Smooth muscle cell (in vitro differentiated cells): ENCODE results near the gene MAFF. TPM values are rescaled to one million over a fixed set of nuclear protein-coding genes. Genes with fewer than 3 reads are reported as not detected.

ENCODE experiments used
- DNase-seq: peaks from one replicate; lab custom pipeline; 2025; ENCODE audit not compliant: unreplicated experiment; lab: John Stamatoyannopoulos, UW
- H2AFZ ChIP-seq: fragments of 200-600 bp; sonication (generic); 2 replicates; pipeline ENCODE4 v1.6.0; 2016; ENCODE audit warnings: antibody characterized with exemption, low read depth, mild to moderate bottlenecking
- H3F3A ChIP-seq: fragments of 200-600 bp; sonication (generic); 2 replicates; pipeline ENCODE4 v1.6.0; 2017; ENCODE audit warnings: antibody characterized with exemption, low read depth
- H3K27ac ChIP-seq: fragments of 200-600 bp; sonication (generic); 2 replicates; pipeline ENCODE4 v1.5.1; 2016; ENCODE audit warnings: low read depth, mild to moderate bottlenecking
- H3K27me3 ChIP-seq: fragments of 200-600 bp; sonication (generic); 2 replicates; pipeline ENCODE4 v1.6.1; 2016; ENCODE audit warnings: low read depth, mild to moderate bottlenecking
- H3K36me3 ChIP-seq: fragments of 200-600 bp; sonication (generic); 2 replicates; pipeline ENCODE4 v1.5.1; 2016; ENCODE audit warnings: low read depth
- H3K4me1 ChIP-seq: fragments of 200-600 bp; sonication (generic); 2 replicates; pipeline ENCODE4 v1.5.1; 2016; ENCODE audit warnings: low read depth
- H3K4me2 ChIP-seq: fragments of 200-600 bp; sonication (generic); 2 replicates; pipeline ENCODE4 v1.6.0; 2016; ENCODE audit warnings: mild to moderate bottlenecking
- H3K4me3 ChIP-seq: fragments of 200-600 bp; sonication (generic); 2 replicates; pipeline ENCODE4 v1.5.1; 2016; ENCODE audit warnings: mild to moderate bottlenecking
- H3K79me2 ChIP-seq: fragments of 200-600 bp; sonication (generic); 2 replicates; pipeline ENCODE4 v1.6.0; 2016; ENCODE audit warnings: low read depth, mild to moderate bottlenecking
- H3K9ac ChIP-seq: fragments of 200-600 bp; sonication (generic); 2 replicates; pipeline ENCODE4 v1.6.0; 2016; ENCODE audit warnings: low read depth
- H3K9me3 ChIP-seq: fragments of 200-600 bp; sonication (generic); replicated peaks from 2 replicates; pipeline ENCODE4 v1.5.1; 2016; ENCODE audit warnings: low read depth
- H4K20me1 ChIP-seq: fragments of 200-600 bp; sonication (generic); 2 replicates; pipeline ENCODE4 v1.6.0; 2016; ENCODE audit warnings: low read depth
- CTCF ChIP-seq: fragments of 200-600 bp; sonication (generic); IDR thresholded peaks from 2 replicates; pipeline ENCODE4 v1.5.1; 2017; ENCODE audit warnings: borderline replicate concordance, mild to moderate bottlenecking, antibody characterized with exemption; ENCODE audit not compliant: insufficient read depth, poor library complexity, severe bottlenecking
- WGBS: methylation state at CpG from one replicate; pipeline ENCODE4 v1.1.7; 2016; ENCODE audit warnings: low lambda C conversion rate; 5-methylcytosine and 5-hydroxymethylcytosine counted together
- polyA plus RNA-seq: library from polyadenylated mRNA; unstranded; fragments of >200 nt; fragmentation: Nextera tagmentation; extraction: Ambion mirVana; gene quantifications from 2 replicates; pipeline ENCODE4 v1.2.1, GENCODE V29; 2016
- total RNA-seq: library from RNA; depleted of rRNA; stranded (reverse); fragments of >200 nt; gene quantifications from 2 replicates; pipeline ENCODE4 v1.2.3, GENCODE V29; 2014

Gene MAFF
- total and polyA plus RNA-seq, 2 experiments from 2014 or later = 48.2 to 51.2 TPM

GRCh38 chr22:38184788-38185187 is 17.0 kb upstream of the MAFF start:
- H3K27ac ChIP-seq = no peak overlapping the region
- no peaks in the 10 kb centered on the region for H3K36me3 ChIP-seq
- no peaks in the 10 kb centered on the region for H4K20me1 ChIP-seq
- no peak overlapping the region for H3K9ac ChIP-seq
- no peak for TF ChIP-seq CTCF
- no peaks in the 10 kb centered on the region for H3K79me2 ChIP-seq
- H3F3A ChIP-seq = peaks cover 14% of the 10 kb centered on the region
- no peak overlapping the region for H2AFZ ChIP-seq
- DNase-seq = no peak
- peaks cover 12% of the 10 kb centered on the region for H3K4me1 ChIP-seq
- 78% methylated on average over 7 of the region's 7 CpGs for WGBS
- no peak overlapping the region for H3K4me2 ChIP-seq
- no peaks in the 10 kb centered on the region for H3K27me3 ChIP-seq
- no peak overlapping the region for H3K4me3 ChIP-seq
- no peaks in the 10 kb centered on the region for H3K9me3 ChIP-seq

- Histone ChIP-seq H2AFZ (no peak overlapping the region), H3K4me2 (no peak overlapping the region), H3K9ac (no peak overlapping the region), H3K9me3 (no peaks in the 10 kb centered on the region), H3K27ac (no peak overlapping the region), H3K36me3 (no peaks in the 10 kb centered on the region), H3F3A (peaks cover under 1% of the 10 kb centered on the region), H3K4me3 (no peak overlapping the region), H4K20me1 (no peaks in the 10 kb centered on the region), H3K27me3 (no peaks in the 10 kb centered on the region), H3K4me1 (no peaks in the 10 kb centered on the region), H3K79me2 (no peaks in the 10 kb centered on the region)
- WGBS = 67% methylated on average over 5 of the region's 5 CpGs
- DNase-seq = no peak
- TF ChIP-seq CTCF = no peak
Measured at GRCh38 chr22:38186429-38186828, 15.4 kb upstream of the MAFF start.

GRCh38 chr22:38187413-38188212 is 14.2 kb upstream of the MAFF start:
- H3K27me3 ChIP-seq = no peaks in the 10 kb centered on the region
- no peak overlapping the region for H3K4me3 ChIP-seq
- no peak overlapping the region for H3K4me2 ChIP-seq
- H3K9me3 ChIP-seq = no peaks in the 10 kb centered on the region
- H2AFZ ChIP-seq = no peak overlapping the region
- no peaks in the 10 kb centered on the region for H4K20me1 ChIP-seq
- H3F3A ChIP-seq = no peaks in the 10 kb centered on the region
- WGBS = 77% methylated on average over 10 of the region's 10 CpGs
- H3K79me2 ChIP-seq = no peaks in the 10 kb centered on the region
- H3K36me3 ChIP-seq = no peaks in the 10 kb centered on the region
- H3K4me1 ChIP-seq = no peaks in the 10 kb centered on the region
- no peak overlapping the region for H3K27ac ChIP-seq
- TF ChIP-seq CTCF = no peak
- no peak for DNase-seq
- no peak overlapping the region for H3K9ac ChIP-seq

GRCh38 chr22:38189104-38189503 is 12.7 kb upstream of the MAFF start:
- 84% methylated on average over 2 of the region's 3 CpGs for WGBS
- H4K20me1 ChIP-seq = no peaks in the 10 kb centered on the region

More at GRCh38 chr22:38189104-38189503, 12.7 kb upstream of the MAFF start:
- Histone ChIP-seq H3K4me3 (no peak overlapping the region), H3K36me3 (no peaks in the 10 kb centered on the region), H2AFZ (no peak overlapping the region), H3K9me3 (no peaks in the 10 kb centered on the region), H3K27me3 (no peaks in the 10 kb centered on the region), H3K27ac (no peak overlapping the region), H3F3A (no peaks in the 10 kb centered on the region), H3K9ac (no peak overlapping the region), H3K4me2 (no peak overlapping the region), H3K79me2 (no peaks in the 10 kb centered on the region), H3K4me1 (no peaks in the 10 kb centered on the region)
- TF ChIP-seq CTCF = no peak
- no peak for DNase-seq
